Measurements from ENCODE around the gene DEAF1.
A peak's percentile ranks its signal among the peaks of the same experiment; 100 is the strongest.

The DEAF1 gene

GRCh38 chr11:706957-707816, 12.2 kb upstream of the DEAF1 start:
- TF ChIP-seq POLR2AphosphoS5 (IDR thresholded peaks at IDR 0.05; ENCODE audit: low read depth, low read length) (no peak), FOXP2 (optimal IDR thresholded peaks at IDR 0.05; ENCODE audit: borderline replicate concordance, extremely low read depth, extremely low read length, insufficient read depth) (no peak), SIN3A (IDR thresholded peaks at IDR 0.05; ENCODE audit: borderline replicate concordance, insufficient read depth, low read length) (no peak), TAF1 (IDR thresholded peaks at IDR 0.05; ENCODE audit: borderline replicate concordance, insufficient read depth, low read length) (no peak)

GRCh38 chr11:706439-706956, 11.5 kb upstream of the DEAF1 start:
- TF ChIP-seq, protein P1, sequence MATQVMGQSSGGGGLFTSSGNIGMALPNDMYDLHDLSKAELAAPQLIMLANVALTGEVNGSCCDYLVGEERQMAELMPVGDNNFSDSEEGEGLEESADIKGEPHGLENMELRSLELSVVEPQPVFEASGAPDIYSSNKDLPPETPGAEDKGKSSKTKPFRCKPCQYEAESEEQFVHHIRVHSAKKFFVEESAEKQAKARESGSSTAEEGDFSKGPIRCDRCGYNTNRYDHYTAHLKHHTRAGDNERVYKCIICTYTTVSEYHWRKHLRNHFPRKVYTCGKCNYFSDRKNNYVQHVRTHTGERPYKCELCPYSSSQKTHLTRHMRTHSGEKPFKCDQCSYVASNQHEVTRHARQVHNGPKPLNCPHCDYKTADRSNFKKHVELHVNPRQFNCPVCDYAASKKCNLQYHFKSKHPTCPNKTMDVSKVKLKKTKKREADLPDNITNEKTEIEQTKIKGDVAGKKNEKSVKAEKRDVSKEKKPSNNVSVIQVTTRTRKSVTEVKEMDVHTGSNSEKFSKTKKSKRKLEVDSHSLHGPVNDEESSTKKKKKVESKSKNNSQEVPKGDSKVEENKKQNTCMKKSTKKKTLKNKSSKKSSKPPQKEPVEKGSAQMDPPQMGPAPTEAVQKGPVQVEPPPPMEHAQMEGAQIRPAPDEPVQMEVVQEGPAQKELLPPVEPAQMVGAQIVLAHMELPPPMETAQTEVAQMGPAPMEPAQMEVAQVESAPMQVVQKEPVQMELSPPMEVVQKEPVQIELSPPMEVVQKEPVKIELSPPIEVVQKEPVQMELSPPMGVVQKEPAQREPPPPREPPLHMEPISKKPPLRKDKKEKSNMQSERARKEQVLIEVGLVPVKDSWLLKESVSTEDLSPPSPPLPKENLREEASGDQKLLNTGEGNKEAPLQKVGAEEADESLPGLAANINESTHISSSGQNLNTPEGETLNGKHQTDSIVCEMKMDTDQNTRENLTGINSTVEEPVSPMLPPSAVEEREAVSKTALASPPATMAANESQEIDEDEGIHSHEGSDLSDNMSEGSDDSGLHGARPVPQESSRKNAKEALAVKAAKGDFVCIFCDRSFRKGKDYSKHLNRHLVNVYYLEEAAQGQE (IDR thresholded peaks at IDR 0.05; ENCODE audit: insufficient read depth in 1 of 2, low read depth in 2 of 2, low read length in 2 of 2), result no peak
- no peak for TF ChIP-seq SIN3A (IDR thresholded peaks at IDR 0.05; ENCODE audit: borderline replicate concordance, insufficient read depth, low read length)
- no peak for TF ChIP-seq TAF1 (IDR thresholded peaks at IDR 0.05; ENCODE audit: borderline replicate concordance, insufficient read depth, low read length)
- TF ChIP-seq FOXP2 (optimal IDR thresholded peaks at IDR 0.05; ENCODE audit: borderline replicate concordance, extremely low read depth, extremely low read length, insufficient read depth), result no peak
- no peak for TF ChIP-seq POLR2AphosphoS5 (IDR thresholded peaks at IDR 0.05; ENCODE audit: low read depth, low read length)

GRCh38 chr11:705646-706438, 10.8 kb upstream of the DEAF1 start, which contains the start of gene EPS8L2:
Gene EPS8L2, plus strand, starts transcription at chr11:706231. Its CDS starts 3,177 bp downstream, at chr11:709408.
- TF ChIP-seq, protein P1 (IDR thresholded peaks at IDR 0.05; ENCODE audit: insufficient read depth in 1 of 2, low read depth in 2 of 2, low read length in 2 of 2), result no peak
- TF ChIP-seq FOXP2 (optimal IDR thresholded peaks at IDR 0.05; ENCODE audit: borderline replicate concordance, extremely low read depth, extremely low read length, insufficient read depth) (no peak), POLR2AphosphoS5 (IDR thresholded peaks at IDR 0.05; ENCODE audit: low read depth, low read length) (no peak), TAF1 (IDR thresholded peaks at IDR 0.05; ENCODE audit: borderline replicate concordance, insufficient read depth, low read length) (no peak), SIN3A (IDR thresholded peaks at IDR 0.05; ENCODE audit: borderline replicate concordance, insufficient read depth, low read length) (no peak)

- TF ChIP-seq, protein P1 (IDR thresholded peaks at IDR 0.05; ENCODE audit: insufficient read depth in 1 of 2, low read depth in 2 of 2, low read length in 2 of 2), result no peak
- TF ChIP-seq TAF1 (IDR thresholded peaks at IDR 0.05; ENCODE audit: borderline replicate concordance, insufficient read depth, low read length) (no peak), FOXP2 (optimal IDR thresholded peaks at IDR 0.05; ENCODE audit: borderline replicate concordance, extremely low read depth, extremely low read length, insufficient read depth) (peak; percentile 81), SIN3A (IDR thresholded peaks at IDR 0.05; ENCODE audit: borderline replicate concordance, insufficient read depth, low read length) (no peak)
Observed at GRCh38 chr11:704781-705645, 10.0 kb upstream of the DEAF1 start.

Data from PFSK-1 (cell line).